AG04449 (cell line): Measurements from ENCODE around the gene KCNH8.

Experiments used
- CTCF ChIA-PET: fragments of 350-600 bp; formaldehyde crosslinking; extraction: SDS; loops from one replicate; lab custom pipeline; 2021; ENCODE audit warnings: antibody characterized with exemption; lab: Yijun Ruan, JAX
- POLR2A ChIA-PET: fragments of 400-600, 350-600 bp; formaldehyde crosslinking; extraction: SDS; loops from one replicate; lab custom pipeline; 2020; ENCODE audit warnings: antibody characterized with exemption, inconsistent platforms; lab: Yijun Ruan, JAX
- DNase-seq: peaks from one replicate; pipeline ENCODE4 v3.0.0-alpha.2; 2010; ENCODE audit warnings: low read depth, low spot score
- H3K4me3 ChIP-seq: 2 replicates; pipeline ENCODE4 v1.5.1; 2011; ENCODE audit warnings: low read depth, mild to moderate bottlenecking, control low read depth, low read length
- CTCF ChIP-seq: IDR thresholded peaks from one replicate; pipeline ENCODE4 v1.5.1; 2011; ENCODE audit warnings: mild to moderate bottlenecking, moderate library complexity, low read length, control low read depth, inconsistent platforms; ENCODE audit not compliant: insufficient read depth; ENCODE audit errors: missing control alignments

Gene KCNH8

GRCh38 chr3:19467761-19468160 is 319.5 kb downstream of the KCNH8 start:
- ChIA-PET CTCF (no interaction called here), POLR2A (no interaction called here)
- no peak for TF ChIP-seq CTCF
- no peak overlapping the region for H3K4me3 ChIP-seq
- DNase-seq = no peak

GRCh38 chr3:19471138-19471537 is 322.8 kb downstream of the KCNH8 start:
- no peak for DNase-seq
- TF ChIP-seq CTCF = no peak
- no peak overlapping the region for H3K4me3 ChIP-seq
- CTCF ChIA-PET = no interaction called here
- POLR2A ChIA-PET = no interaction called here

- TF ChIP-seq CTCF = no peak
Measured at GRCh38 chr3:19473971-19474580, 325.8 kb downstream of the KCNH8 start.

GRCh38 chr3:19476281-19476680 is 328.0 kb downstream of the KCNH8 start:
- CTCF ChIA-PET = no interaction called here

More at GRCh38 chr3:19473971-19474580, 325.8 kb downstream of the KCNH8 start:
- no peak overlapping the region for H3K4me3 ChIP-seq
- CTCF ChIA-PET = no interaction called here
- no peak for DNase-seq
- POLR2A ChIA-PET = no interaction called here

GRCh38 chr3:19485267-19485666 is 337.0 kb downstream of the KCNH8 start:
- CTCF ChIA-PET = no interaction called here
- POLR2A ChIA-PET = no interaction called here

More at GRCh38 chr3:19476281-19476680, 328.0 kb downstream of the KCNH8 start:
- no peak for DNase-seq
- no peak overlapping the region for H3K4me3 ChIP-seq
- TF ChIP-seq CTCF = no peak
- POLR2A ChIA-PET = no interaction called here

GRCh38 chr3:19487386-19487785 is 339.1 kb downstream of the KCNH8 start:
- no peak for TF ChIP-seq CTCF

More at GRCh38 chr3:19485267-19485666, 337.0 kb downstream of the KCNH8 start:
- no peak for DNase-seq
- no peak overlapping the region for H3K4me3 ChIP-seq
- no peak for TF ChIP-seq CTCF

More at GRCh38 chr3:19487386-19487785, 339.1 kb downstream of the KCNH8 start:
- ChIA-PET POLR2A (no interaction called here), CTCF (no interaction called here)
- H3K4me3 ChIP-seq = no peak overlapping the region
- DNase-seq = no peak
